Activated T-cell treated with anti-CD3 and anti-CD28 coated beads, Interleukin-2, amount 50 U/mL, for 1 hour (primary cell): Measurements from ENCODE around the gene TAF4.

Experiments used
- DNase-seq: peaks from one replicate; pipeline ENCODE4 v3.0.0-alpha.2; 2020

The TAF4 gene

DNA sequence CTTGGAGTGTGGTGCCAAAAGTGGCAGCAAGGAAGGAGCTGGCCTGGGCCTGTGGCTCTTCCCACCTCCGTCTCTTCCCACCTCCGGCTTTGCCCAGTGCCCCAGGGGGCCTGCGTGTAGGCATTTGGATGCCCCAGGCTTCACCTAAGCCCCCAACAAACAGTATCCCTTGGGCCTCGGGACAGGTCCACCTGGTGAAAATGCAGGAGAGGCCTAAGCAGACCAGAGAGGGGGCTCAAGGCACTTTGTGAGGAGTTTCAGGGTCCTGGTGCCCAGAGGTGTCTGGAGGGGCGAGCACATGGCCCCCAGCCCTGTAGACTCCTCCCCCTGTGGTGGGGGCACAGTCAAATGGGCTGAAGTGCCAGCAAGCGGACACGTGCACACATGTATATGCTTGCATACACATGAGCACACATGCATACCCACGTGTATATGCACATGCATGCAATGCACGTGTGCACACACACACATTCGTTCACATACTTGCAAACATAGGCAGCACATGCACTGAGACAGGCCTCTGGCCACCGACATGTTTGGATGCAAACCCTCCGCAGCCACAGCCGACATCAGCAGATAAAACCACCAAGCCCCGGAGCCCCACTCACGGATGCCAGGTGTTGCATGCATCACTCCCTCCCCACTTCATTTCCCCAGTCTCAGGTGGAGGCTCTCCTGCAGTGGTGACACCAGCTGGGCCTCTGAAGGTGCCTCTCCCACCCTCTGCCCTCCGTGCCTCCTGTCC is 124.5 kb downstream of the TAF4 start:
- no peak for DNase-seq

DNA sequence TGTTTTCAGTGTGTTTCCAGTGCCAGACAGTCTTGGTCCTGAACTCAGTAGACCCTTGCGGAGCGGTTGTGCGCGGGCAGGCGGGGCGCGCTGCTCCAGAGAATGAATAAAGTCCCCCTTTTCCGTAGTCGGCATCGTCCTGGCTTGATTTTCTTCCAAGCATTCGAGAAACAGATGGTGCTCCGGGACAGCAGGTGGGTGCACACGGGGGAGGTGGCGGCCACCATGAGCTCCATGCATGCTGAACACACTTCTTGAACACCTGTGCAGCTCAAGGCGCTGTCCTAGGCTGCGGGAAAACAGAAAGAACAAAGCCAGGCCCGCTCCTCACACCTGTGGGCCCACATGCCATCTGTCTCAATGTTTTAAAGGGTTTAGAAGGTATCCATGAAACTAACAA is 125.2 kb downstream of the TAF4 start:
- DNase-seq: no peak

DNA sequence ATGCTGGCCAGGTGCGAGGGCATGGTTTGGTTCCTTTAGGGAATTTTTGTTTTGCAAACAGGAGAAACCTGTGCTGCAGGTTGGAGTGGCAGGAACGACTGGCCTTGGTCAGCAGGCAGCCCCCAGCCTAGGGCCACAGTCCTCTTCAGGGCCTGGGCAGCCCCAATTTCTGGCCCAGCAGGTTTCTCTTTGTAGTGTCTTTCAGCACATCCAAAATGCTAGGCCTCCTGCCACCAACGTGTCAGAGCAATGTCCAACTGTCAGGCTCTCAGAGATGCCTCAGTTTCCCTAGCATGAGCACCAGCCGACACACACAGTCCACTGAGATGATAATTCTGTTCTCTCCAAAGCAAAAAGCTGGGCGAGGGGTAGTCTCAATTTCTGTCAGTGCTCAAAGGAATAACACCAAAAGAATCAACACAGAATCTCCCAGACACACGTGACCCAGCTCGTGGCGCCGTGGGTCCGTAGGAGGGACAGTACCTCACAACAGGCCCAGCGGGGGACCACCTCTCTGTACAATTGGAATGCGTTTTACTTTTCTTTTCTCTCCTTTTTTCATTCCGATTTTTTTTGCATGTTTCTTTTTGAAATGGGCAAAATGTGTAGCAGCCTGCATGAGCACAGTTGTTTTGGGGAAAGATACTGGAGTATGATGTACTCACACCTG is 125.9 kb downstream of the TAF4 start:
- no peak for DNase-seq

DNA sequence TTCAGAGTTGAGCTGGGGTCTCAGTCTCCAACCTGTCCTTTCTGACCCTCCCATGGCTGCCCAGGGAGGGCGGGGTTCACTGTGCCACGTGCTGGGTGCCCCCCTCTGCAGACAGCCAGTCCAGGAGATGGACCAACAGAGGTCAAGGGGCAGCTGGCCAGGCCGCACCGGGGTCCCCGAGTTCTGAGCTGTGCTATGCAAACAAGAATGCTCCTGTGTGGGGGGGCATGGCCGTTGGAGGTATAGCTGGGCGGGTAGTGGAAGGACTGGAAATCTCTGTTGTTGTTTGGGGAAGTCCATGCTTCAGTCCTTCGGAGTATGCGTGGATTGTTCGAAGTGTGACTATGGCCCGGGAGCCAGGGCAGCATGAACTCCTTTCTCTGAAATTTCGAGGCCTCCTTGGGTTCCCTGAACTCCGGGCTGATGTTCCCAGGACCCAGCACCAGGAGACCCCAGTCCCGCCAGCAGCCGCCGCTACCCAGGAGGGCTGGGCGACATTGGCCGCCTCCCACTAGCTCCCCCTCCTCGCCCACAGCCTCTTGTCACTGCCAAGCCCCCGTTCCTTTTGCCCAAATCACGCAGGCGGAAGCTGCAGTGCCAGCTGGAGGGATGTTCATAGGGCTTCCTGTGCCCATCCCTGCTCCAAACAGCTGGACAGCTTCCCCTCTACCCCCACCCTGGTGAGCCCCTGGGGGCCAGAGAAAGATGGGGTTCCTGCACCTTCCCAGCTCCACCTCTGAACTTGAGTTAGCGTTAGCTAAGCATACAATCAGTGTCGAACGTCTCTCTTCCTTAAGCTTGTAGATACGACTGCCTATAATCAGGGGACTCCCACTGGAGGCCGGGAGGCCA is 126.6 kb downstream of the TAF4 start:
- no peak for DNase-seq

DNA sequence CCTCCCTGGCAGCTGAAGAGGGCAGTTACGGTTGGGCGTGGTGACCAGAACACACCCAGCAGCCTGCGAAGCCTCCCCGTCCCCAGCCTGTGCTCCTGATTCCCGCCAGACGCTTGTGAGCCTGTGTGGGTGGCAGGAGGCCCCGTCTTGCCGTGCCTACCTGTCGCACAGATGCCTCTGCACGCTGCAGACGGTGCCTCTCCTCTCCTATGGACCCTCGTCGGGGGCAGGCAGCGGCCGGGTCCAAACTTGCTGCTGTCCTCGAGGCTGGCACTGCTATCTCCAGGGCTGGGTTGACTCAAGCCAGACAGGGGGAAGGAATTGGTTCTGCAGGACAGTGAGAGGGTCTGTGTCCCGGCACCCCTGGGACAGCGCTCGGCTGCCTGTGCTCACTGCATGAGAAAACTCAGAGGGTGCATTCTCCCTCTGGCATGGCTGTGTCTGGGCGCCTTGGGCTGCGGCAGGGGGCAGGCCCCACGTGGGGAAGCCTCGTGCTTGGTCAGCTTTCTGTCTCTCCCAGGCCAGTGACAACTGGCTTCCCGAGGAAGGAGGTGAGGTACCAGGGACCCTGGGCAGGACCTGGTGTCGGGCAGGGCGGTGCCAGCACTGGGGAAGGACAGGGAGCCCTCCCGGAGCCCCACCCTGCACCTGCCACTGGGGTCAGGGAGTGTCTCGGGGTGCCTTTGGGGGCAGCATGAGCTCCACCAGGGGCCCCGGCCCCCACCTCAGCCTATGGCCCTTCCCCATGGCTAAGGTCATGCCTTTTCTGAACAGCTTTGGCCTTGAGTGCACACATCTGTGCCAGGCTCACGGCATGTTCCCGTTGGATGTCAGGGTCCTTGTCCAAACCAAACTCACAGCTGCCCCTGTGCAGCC is 127.5 kb downstream of the TAF4 start:
- no peak for DNase-seq

GRCh38 chr20:61937146-61937962 is 128.3 kb downstream of the TAF4 start:
- DNase-seq: no peak

- DNase-seq: no peak
Observed at GRCh38 chr20:61936701-61937131, 129.0 kb downstream of the TAF4 start.

- DNase-seq: no peak
Observed at GRCh38 chr20:61935926-61936700, 129.6 kb downstream of the TAF4 start.

- DNase-seq: no peak
Observed at GRCh38 chr20:61934716-61935530, 130.8 kb downstream of the TAF4 start.

- DNase-seq: no peak
Observed at GRCh38 chr20:61933951-61934715, 131.5 kb downstream of the TAF4 start.

GRCh38 chr20:61933481-61933950 is 132.2 kb downstream of the TAF4 start:
- no peak for DNase-seq

GRCh38 chr20:61932711-61933480 is 132.8 kb downstream of the TAF4 start:
- DNase-seq: peak; percentile 6

DNA sequence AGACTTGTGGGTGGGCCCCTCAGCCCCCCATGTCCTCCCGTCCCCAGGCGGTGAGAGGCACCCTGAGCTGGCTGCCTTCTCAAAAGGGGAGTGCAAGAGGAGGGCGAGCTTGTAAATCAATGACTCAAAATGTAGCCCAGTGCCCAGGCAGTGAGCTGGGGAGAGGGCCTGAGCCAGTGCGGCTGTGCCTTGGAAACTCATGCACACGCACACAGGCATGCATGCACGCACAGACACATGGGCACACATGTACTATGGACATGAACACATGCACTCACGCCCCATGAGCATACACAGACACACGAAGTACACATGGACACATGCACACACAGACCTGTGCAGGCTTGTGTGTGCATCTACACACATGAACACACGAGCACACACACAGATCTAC is 133.5 kb downstream of the TAF4 start:
- DNase-seq: peak; percentile 11

- peak; percentile 2 for DNase-seq
Observed at GRCh38 chr20:61931476-61932198, 134.0 kb downstream of the TAF4 start.

DNA sequence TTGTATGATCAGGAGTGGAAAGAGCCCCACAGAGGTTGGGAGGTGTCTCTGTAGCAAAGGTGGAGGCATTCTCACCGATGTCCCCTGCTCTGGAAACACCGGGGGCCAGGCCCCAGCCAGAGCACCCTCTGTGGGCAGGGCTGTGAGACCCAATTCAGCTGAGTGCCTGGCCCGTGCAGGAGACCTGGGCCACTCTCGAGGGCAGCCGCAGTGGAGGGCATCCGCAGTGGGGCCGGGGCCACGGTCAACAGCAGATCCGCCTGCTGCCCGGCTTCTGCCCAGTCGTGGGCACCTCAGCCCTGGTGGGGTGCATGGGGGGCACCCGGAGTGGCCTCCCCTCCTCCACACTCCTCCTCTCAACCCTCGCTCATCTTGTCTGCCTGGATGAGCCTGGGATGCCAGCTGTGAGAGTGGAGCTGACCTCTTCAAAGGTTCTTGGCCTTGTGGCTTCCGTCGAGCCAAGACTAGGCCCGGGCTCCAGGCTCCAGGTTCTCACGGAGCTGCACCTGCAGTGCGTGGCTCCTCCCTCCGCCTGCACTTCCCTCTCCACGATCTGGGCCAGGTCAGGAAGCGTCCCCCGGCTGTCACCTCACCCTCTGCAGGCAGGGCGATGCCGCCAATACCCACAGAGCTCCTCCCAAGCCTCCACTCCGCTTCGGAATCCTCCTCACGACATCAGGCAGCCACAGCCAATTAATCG is 134.8 kb downstream of the TAF4 start:
- no peak for DNase-seq

DNA sequence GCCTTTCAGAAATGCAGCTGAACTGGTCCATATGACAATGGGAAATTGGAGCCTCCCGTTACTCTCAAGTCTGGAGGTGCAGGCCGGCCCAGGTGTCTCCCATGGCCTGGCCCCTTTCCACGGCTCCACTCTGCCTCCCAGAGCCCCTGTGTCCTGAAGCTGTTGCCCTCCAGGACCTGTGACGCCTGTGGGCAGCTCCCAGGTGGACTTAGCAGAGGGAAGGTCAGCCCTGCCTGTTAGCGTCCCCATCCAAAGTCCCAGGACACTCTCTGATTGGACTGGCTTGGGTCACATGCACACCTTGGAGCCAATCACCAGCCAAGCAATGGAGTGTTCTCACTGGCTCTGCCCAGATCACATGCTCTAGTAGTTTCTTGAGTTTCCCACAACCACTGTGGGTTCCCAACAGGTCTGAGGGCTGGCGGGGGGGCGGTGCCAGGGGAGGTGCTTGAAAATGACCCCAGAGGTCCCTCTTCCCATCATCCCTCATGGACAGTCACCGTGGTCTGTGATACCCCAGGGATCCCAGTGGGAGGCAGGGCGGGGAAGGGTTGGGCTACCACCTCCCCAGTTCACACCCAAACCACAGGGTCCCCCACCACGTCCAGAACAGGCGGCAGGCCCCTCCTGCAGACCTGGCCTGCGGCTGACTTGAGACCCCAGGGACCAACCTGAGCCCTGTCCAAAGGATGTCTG is 135.6 kb downstream of the TAF4 start:
- DNase-seq: no peak
